ENCODE data around the gene CHRNA4.
"Not testable (repeated sequence)": the region's sequence is repeated elsewhere in the genome, so short reads cannot be mapped to it uniquely, and the experiment has no call there.

CHRNA4 gene

DNA sequence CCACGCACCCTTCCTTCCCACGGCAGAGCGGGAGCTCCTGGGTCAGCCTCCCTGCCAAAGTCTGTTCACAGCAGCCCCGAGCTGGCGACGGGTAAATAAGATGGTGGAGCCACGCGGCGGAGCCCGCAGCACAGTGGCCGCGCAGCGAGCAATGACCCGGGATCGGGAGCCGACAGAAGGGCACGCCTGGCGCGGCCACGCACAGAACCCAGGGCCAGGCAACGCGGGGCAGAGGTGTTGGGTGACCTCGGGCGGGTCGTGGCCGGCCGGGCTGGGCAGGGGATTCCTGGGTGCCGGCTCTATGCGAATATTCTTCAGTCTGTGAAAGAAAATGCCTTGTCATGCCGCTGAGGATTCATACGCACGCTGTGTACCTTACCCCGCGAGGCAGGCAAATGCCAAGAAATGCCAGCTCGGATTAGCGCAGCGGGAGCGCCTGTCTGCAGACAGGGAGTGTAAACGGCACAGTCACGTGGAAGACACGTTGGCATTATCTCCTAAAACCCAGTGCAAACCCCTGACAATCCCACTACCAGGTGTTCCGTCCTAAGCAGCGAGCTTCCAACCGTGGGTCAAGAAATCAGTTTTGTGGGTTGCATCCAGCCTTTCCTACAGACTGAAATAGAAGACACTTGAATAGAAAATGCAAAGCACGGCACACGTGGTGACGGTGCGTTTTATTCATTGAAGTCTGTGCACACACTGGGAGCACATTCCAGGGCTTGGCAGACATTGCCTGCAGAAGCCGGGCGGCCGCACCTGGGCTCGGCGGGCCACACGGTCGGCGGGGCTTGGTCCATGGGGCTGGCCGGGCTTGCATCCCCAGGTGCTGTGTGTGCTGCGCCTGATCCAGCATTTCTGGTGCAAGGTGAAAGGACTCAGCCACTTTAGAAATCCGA, 18.3 kb downstream of the CHRNA4 start:
- no peaks in the 10 kb centered on the region for H3K9me2 ChIP-seq (replicated peaks; ENCODE audit: control insufficient read depth, low read length)
- no peaks in the 10 kb centered on the region for H4K20me1 ChIP-seq (ENCODE audit: control insufficient read depth, insufficient read depth, low read depth, low read length)
- no peak overlapping the region for H3K4me2 ChIP-seq (ENCODE audit: low read length)
- H3K27ac ChIP-seq (ENCODE audit: low read depth, low read length): no peak overlapping the region
- H3K4me1 ChIP-seq (ENCODE audit: control insufficient read depth, low read length): no peaks in the 10 kb centered on the region
- no peaks in the 10 kb centered on the region for H3F3A ChIP-seq (ENCODE audit: control insufficient read depth, insufficient read depth)
- no peaks in the 10 kb centered on the region for H3K36me3 ChIP-seq (ENCODE audit: control insufficient read depth, low read length)
- H3K79me2 ChIP-seq (ENCODE audit: control insufficient read depth, low read length): no peaks in the 10 kb centered on the region
- H3K9me3 ChIP-seq (ENCODE audit: control insufficient read depth, insufficient read depth, low read length): no peaks in the 10 kb centered on the region
- H3K27me3 ChIP-seq (ENCODE audit: control insufficient read depth, low read length): no peaks in the 10 kb centered on the region
- no peak for TF ChIP-seq CTCF (IDR thresholded peaks at IDR 0.05; ENCODE audit: low read depth, low read length, poor library complexity, severe bottlenecking)
- TF ChIP-seq EZH2phosphoT487 (IDR thresholded peaks at IDR 0.05; ENCODE audit: borderline replicate concordance, low read length): no peak
- no peak overlapping the region for H3K4me3 ChIP-seq (ENCODE audit: low read length)

DNA sequence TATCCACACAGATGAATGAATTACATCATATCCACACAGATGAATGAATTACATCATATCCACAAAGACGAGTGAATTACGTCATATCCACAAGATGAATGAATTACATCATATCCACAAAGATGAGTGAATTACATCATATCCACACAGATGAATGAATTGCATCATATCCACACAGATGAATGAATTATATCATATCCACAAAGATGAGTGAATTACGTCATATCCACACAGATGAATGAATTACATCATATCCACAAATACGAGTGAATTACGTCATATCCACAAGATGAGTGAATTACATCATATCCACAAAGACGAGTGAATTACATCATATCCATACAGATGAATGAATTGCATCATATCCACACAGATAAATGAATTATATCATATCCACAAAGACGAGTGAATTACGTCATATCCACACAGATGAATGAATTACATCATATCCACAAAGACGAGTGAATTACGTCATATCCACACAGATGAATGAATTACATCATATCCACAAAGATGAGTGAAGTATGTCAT, 20.9 kb downstream of the CHRNA4 start:
- H3K27ac ChIP-seq (ENCODE audit: low read depth, low read length); H4K20me1 ChIP-seq (ENCODE audit: control insufficient read depth, insufficient read depth, low read depth, low read length); H3K27me3 ChIP-seq (ENCODE audit: control insufficient read depth, low read length); H3K79me2 ChIP-seq (ENCODE audit: control insufficient read depth, low read length); H3K4me1 ChIP-seq (ENCODE audit: control insufficient read depth, low read length); H3K4me2 ChIP-seq (ENCODE audit: low read length); H3K4me3 ChIP-seq (ENCODE audit: low read length); H3K9me2 ChIP-seq (replicated peaks; ENCODE audit: control insufficient read depth, low read length); H3K9me3 ChIP-seq (ENCODE audit: control insufficient read depth, insufficient read depth, low read length); H3K36me3 ChIP-seq (ENCODE audit: control insufficient read depth, low read length); H3F3A ChIP-seq (ENCODE audit: control insufficient read depth, insufficient read depth): not testable (repeated sequence)

DNA sequence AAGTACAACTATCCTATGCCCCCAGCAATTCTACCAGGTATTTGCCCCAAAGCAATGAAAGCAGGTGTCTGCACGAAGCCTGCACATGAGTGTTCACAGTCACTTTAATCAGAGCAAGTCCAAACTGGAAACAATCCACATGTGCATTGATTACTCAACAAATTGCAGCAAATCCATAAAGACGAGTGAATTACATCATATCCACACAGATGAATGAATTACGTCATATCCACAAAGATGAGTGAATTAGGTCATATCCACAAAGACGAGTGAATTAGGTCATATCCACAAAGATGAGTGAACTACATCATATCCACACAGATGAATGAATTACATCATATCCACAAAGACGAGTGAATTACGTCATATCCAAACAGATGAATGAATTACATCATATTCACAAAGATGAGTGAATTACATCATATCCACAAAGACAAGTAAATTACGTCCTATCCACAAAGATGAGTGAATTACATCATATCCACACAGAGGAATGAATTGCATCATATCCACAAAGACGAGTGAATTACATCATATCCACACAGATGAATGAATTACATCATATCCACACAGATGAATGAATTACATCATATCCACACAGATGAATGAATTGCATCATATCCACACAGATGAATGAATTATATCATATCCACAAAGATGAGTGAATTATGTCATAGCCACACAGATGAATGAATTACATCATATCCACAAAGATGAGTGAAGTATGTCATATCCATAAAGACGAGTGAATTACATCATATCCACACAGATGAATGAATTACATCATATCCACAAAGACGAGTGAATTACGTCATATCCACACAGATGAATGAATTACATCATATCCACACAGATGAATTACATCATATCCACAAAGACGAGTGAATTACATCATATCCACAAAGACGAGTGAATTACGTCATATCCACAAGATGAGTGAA, 21.7 kb downstream of the CHRNA4 start:
- not testable (repeated sequence) for H3F3A ChIP-seq (ENCODE audit: control insufficient read depth, insufficient read depth); H3K4me2 ChIP-seq (ENCODE audit: low read length); H4K20me1 ChIP-seq (ENCODE audit: control insufficient read depth, insufficient read depth, low read depth, low read length); H3K36me3 ChIP-seq (ENCODE audit: control insufficient read depth, low read length); H3K9me2 ChIP-seq (replicated peaks; ENCODE audit: control insufficient read depth, low read length); H3K4me1 ChIP-seq (ENCODE audit: control insufficient read depth, low read length); H3K4me3 ChIP-seq (ENCODE audit: low read length); H3K27me3 ChIP-seq (ENCODE audit: control insufficient read depth, low read length); H3K27ac ChIP-seq (ENCODE audit: low read depth, low read length); H3K9me3 ChIP-seq (ENCODE audit: control insufficient read depth, insufficient read depth, low read length); H3K79me2 ChIP-seq (ENCODE audit: control insufficient read depth, low read length)

DNA sequence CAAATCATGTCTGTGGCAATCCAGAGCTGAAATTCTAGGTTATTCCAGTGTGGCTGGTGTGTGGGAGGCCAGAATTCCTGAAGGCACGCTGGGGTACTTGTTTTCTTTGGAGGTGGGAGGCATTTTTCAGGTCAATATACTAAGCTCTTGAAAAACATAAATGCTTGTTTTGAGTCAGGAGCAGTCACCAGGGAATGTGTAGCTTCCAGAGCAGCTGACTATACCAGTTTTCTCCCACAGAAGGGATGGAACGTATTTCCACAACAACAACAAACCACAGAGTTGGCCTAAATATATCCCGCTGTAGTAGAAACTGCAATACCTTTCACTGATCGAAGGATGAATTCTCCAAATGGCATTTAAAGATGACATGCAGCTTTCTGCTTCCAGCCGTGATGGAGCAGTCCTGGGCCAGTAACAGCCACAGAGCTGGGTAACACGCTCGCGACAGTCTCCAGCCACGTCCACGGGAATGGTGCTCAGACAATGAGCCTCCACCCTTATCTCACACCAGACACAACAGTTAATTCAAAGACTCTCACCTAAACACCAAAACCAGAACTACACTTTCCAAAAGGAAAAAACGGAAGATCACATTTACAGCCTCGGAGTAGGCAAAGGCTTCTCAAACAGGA, 23.2 kb downstream of the CHRNA4 start:
- H3K4me1 ChIP-seq (ENCODE audit: control insufficient read depth, low read length): no peaks in the 10 kb centered on the region
- no peaks in the 10 kb centered on the region for H3K36me3 ChIP-seq (ENCODE audit: control insufficient read depth, low read length)
- no peak overlapping the region for H3K4me3 ChIP-seq (ENCODE audit: low read length)
- H3K27ac ChIP-seq (ENCODE audit: low read depth, low read length): no peak overlapping the region
- H3K27me3 ChIP-seq (ENCODE audit: control insufficient read depth, low read length): no peaks in the 10 kb centered on the region
- TF ChIP-seq EZH2phosphoT487 (IDR thresholded peaks at IDR 0.05; ENCODE audit: borderline replicate concordance, low read length) (no peak), CTCF (IDR thresholded peaks at IDR 0.05; ENCODE audit: low read depth, low read length, poor library complexity, severe bottlenecking) (no peak)
- no peaks in the 10 kb centered on the region for H3F3A ChIP-seq (ENCODE audit: control insufficient read depth, insufficient read depth)
- no peaks in the 10 kb centered on the region for H3K9me2 ChIP-seq (replicated peaks; ENCODE audit: control insufficient read depth, low read length)
- H3K79me2 ChIP-seq (ENCODE audit: control insufficient read depth, low read length): no peaks in the 10 kb centered on the region
- H3K9me3 ChIP-seq (ENCODE audit: control insufficient read depth, insufficient read depth, low read length): no peaks in the 10 kb centered on the region
- H4K20me1 ChIP-seq (ENCODE audit: control insufficient read depth, insufficient read depth, low read depth, low read length): no peaks in the 10 kb centered on the region
- H3K4me2 ChIP-seq (ENCODE audit: low read length): no peak overlapping the region

All from DOHH2 (cell line).